ENCODE results near the gene JAG1.
"Not testable (repeated sequence)": the region's sequence is repeated elsewhere in the genome, so short reads cannot be mapped to it uniquely, and the experiment has no call there.

DNA sequence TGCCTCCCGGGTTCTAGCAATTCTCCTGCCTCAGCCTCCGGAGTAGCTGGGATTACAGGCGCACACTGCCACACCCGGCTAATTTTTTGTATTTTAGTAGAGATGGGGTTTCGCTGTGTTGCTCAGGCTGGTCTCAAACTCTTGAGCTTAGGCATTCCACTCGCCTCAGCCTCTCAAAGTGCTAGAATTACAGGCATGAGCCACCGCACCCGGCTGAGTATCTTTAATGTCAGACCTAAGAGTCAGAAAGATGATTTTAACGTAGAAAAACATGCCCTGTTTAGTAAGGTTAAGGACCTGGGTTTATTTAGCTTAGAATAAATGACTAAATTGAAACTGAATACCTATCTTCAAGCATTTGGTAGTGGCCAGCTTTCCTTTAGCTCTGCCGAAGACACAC, 83.4 kb downstream of the JAG1 start:
- TF ChIP-seq, protein P1, sequence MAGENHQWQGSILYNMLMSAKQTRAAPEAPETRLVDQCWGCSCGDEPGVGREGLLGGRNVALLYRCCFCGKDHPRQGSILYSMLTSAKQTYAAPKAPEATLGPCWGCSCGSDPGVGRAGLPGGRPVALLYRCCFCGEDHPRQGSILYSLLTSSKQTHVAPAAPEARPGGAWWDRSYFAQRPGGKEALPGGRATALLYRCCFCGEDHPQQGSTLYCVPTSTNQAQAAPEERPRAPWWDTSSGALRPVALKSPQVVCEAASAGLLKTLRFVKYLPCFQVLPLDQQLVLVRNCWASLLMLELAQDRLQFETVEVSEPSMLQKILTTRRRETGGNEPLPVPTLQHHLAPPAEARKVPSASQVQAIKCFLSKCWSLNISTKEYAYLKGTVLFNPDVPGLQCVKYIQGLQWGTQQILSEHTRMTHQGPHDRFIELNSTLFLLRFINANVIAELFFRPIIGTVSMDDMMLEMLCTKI (IDR thresholded peaks at IDR 0.05; ENCODE audit: partially characterized antibody) = not testable (repeated sequence)
- TF ChIP-seq, protein P2, sequence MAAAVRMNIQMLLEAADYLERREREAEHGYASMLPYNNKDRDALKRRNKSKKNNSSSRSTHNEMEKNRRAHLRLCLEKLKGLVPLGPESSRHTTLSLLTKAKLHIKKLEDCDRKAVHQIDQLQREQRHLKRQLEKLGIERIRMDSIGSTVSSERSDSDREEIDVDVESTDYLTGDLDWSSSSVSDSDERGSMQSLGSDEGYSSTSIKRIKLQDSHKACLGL (CRISPR knock-in tag; IDR thresholded peaks at IDR 0.05; ENCODE audit: borderline replicate concordance, poor library complexity, severe bottlenecking) = not testable (repeated sequence)
- TF ChIP-seq NFYB (IDR thresholded peaks at IDR 0.05; ENCODE audit: extremely low read depth, insufficient read length); HIVEP1 (CRISPR knock-in tag; IDR thresholded peaks at IDR 0.05); NFRKB (IDR thresholded peaks at IDR 0.05; ENCODE audit: low read depth); HDAC6 (IDR thresholded peaks at IDR 0.05; ENCODE audit: low read depth, low read length); LARP7 (IDR thresholded peaks at IDR 0.05); ZNF766 (CRISPR knock-in tag; conservative IDR thresholded peaks at IDR 0.05); SIX5 (IDR thresholded peaks at IDR 0.05; ENCODE audit: borderline replicate concordance in 1 of 2, insufficient read depth in 1 of 2, low read depth in 1 of 2, low read length in 2 of 2); ZC3H4 (CRISPR knock-in tag; IDR thresholded peaks at IDR 0.05; ENCODE audit: borderline replicate concordance): not testable (repeated sequence)

All from K562 (cell line).